ENCODE measurements around the gene ZBTB7C. TPM values are rescaled to one million over a fixed set of nuclear protein-coding genes. Genes with fewer than 3 reads are reported as not detected.

ZBTB7C gene
- total and polyA plus RNA-seq, 9 donors, result 1.5 to 26.6 (median 15.7) TPM

- no peaks in the 10 kb centered on the region for H3K36me3 ChIP-seq
- H3K4me3 ChIP-seq, result no peak overlapping the region
- no peak for DNase-seq
- TF ChIP-seq POLR2A (IDR thresholded peaks at IDR 0.05) (no peak), EP300 (IDR thresholded peaks at IDR 0.05) (no peak), CTCF (IDR thresholded peaks at IDR 0.05) (no peak)
- H3K9me3 ChIP-seq, result no peaks in the 10 kb centered on the region
- no peaks in the 10 kb centered on the region for H3K27me3 ChIP-seq
- WGBS, 3 donors, result 84 to 90% (median 89%) methylated on average over 4 of the region's 4 CpGs
- peaks cover 1% of the 10 kb centered on the region for H3K4me1 ChIP-seq (ENCODE audit: insufficient read depth)
- intact Hi-C loops (cut with DNase I), result no loop called here
- H3K27ac ChIP-seq, result no peak overlapping the region
These were observed 41.6 kb downstream of the ZBTB7C start for GRCh38 chr18:48367557-48367956.

- Histone ChIP-seq H3K4me1 (ENCODE audit: insufficient read depth) (peaks cover 1% of the 10 kb centered on the region), H3K9me3 (no peaks in the 10 kb centered on the region), H3K4me3 (no peak overlapping the region), H3K36me3 (no peaks in the 10 kb centered on the region), H3K27ac (no peak overlapping the region), H3K27me3 (no peaks in the 10 kb centered on the region)
- TF ChIP-seq CTCF (IDR thresholded peaks at IDR 0.05) (no peak), POLR2A (IDR thresholded peaks at IDR 0.05) (no peak), EP300 (IDR thresholded peaks at IDR 0.05) (no peak)
- no peak for DNase-seq
- intact Hi-C loops (cut with DNase I), result no loop called here
These were observed 43.2 kb downstream of the ZBTB7C start for GRCh38 chr18:48365965-48366364.

- peaks cover 1% of the 10 kb centered on the region for H3K4me1 ChIP-seq (ENCODE audit: insufficient read depth)
- TF ChIP-seq EP300 (IDR thresholded peaks at IDR 0.05) (no peak), POLR2A (IDR thresholded peaks at IDR 0.05) (no peak), CTCF (IDR thresholded peaks at IDR 0.05) (no peak)
- no peak overlapping the region for H3K27ac ChIP-seq
- intact Hi-C loops (cut with DNase I), result no loop called here
- no peaks in the 10 kb centered on the region for H3K36me3 ChIP-seq
- no peak for DNase-seq
- 92 to 97% (median 93%) methylated on average over 5 of the region's 5 CpGs for WGBS, 3 donors
- H3K9me3 ChIP-seq, result no peaks in the 10 kb centered on the region
- H3K27me3 ChIP-seq, result no peaks in the 10 kb centered on the region
- no peak overlapping the region for H3K4me3 ChIP-seq
These were observed 45.0 kb downstream of the ZBTB7C start for GRCh38 chr18:48364146-48364545.

DNA sequence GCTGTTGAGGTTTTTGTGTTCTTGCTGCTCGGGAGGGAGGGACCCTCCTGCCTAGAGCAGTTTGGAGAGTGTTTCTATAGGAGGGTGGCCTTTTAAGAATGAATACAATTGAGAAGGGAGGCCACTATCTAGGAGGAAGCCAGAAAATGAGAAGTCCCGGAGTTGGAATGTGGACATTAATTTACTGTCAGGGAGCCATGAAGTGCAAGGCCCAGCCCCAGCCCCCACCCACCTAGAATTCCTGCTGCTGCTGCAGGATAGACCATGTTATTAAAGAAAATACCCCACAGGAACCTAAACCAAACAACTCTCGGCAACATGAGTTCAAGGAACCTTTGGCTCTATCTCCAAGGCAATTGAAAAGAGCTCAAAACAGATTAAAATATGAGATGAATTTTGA lies 46.0 kb downstream of the ZBTB7C start:
- Histone ChIP-seq H3K4me1 (ENCODE audit: insufficient read depth) (peaks cover 1% of the 10 kb centered on the region), H3K27ac (no peak overlapping the region), H3K4me3 (no peak overlapping the region), H3K27me3 (no peaks in the 10 kb centered on the region), H3K36me3 (no peaks in the 10 kb centered on the region), H3K9me3 (no peaks in the 10 kb centered on the region)
- TF ChIP-seq CTCF (IDR thresholded peaks at IDR 0.05) (no peak), POLR2A (IDR thresholded peaks at IDR 0.05) (no peak), EP300 (IDR thresholded peaks at IDR 0.05) (no peak)
- DNase-seq, result peak in 1 of 5 donors; percentile 0
- 22 to 29% (median 25%) methylated on average over 3 of the region's 3 CpGs for WGBS, 3 donors
- intact Hi-C loops (cut with DNase I), result no loop called here

DNA sequence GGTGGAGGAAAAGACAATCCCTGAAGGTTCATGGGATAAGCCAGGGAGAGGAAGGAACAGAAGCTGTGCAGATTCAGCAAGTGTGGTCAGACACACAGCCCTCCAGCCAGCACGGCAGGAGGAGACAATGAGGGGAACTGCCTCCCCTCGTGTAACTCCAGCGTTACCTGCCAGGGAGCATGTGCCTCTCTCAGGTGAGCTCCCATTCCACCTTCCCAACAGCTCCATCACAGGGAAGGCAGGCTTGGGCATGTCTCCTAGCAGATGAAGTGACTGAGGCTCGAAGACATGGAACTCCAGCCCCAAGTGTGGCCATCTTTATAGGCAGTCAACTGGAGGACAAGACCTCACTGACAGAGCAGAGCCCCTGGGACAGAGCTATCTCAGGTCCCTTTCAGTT lies 47.4 kb downstream of the ZBTB7C start:
- Histone ChIP-seq H3K4me1 (ENCODE audit: insufficient read depth) (peaks cover 1% of the 10 kb centered on the region), H3K27me3 (no peaks in the 10 kb centered on the region), H3K4me3 (no peak overlapping the region), H3K36me3 (no peaks in the 10 kb centered on the region), H3K9me3 (no peaks in the 10 kb centered on the region), H3K27ac (no peak overlapping the region)
- DNase-seq, result peak in 1 of 5 donors; percentile 2
- TF ChIP-seq CTCF (IDR thresholded peaks at IDR 0.05) (no peak), POLR2A (IDR thresholded peaks at IDR 0.05) (no peak), EP300 (IDR thresholded peaks at IDR 0.05) (no peak)
- 92 to 97% (median 96%) methylated on average over 4 of the region's 4 CpGs for WGBS, 3 donors
- intact Hi-C loops (cut with DNase I), result no loop called here
